Aorta (tissue), 5 donors: ENCODE data around the gene PDCL3. TPM values are rescaled to one million over a fixed set of nuclear protein-coding genes. Genes with fewer than 3 reads are reported as not detected.

ENCODE experiments used
- ATAC-seq: fragments of 200-7000 bp; cut with Tn5 transposase; one replicate; pipeline ENCODE4 v1.9.1; 2022; ENCODE audit warnings: moderate library complexity; ENCODE audit not compliant: low FRiP score
- DNase-seq, 2 donors: peaks; one replicate each; pipeline ENCODE4 v3.0.0-alpha.2; 2020
- H3K27ac ChIP-seq, 2 donors: one replicate each; pipeline ENCODE4 v1.5.1; 2013; ENCODE audit warnings: low read length in 2 of 2, mild to moderate bottlenecking in 2 of 2, moderate library complexity in 2 of 2, control low read depth in 1 of 2, inconsistent platforms in 1 of 2, low read depth in 1 of 2
- H3K27me3 ChIP-seq, 2 donors: one replicate each; pipeline ENCODE4 v1.6.1; 2013; ENCODE audit warnings: control low read depth in 1 of 2, low read length in 1 of 2, mild to moderate bottlenecking in 1 of 2, moderate library complexity in 1 of 2; ENCODE audit not compliant: insufficient read depth in 2 of 2, control insufficient read depth in 1 of 2
- H3K36me3 ChIP-seq, 2 donors: one replicate each; pipeline ENCODE4 v1.6.1; 2013; ENCODE audit warnings: control low read depth in 1 of 2, low read length in 1 of 2, mild to moderate bottlenecking in 1 of 2; ENCODE audit not compliant: insufficient read depth in 2 of 2, control insufficient read depth in 1 of 2
- H3K4me1 ChIP-seq, 2 donors: one replicate each; pipeline ENCODE4 v1.6.1; 2013; ENCODE audit warnings: low read length in 2 of 2, control low read depth in 1 of 2, mild to moderate bottlenecking in 1 of 2, moderate library complexity in 1 of 2; ENCODE audit not compliant: insufficient read depth in 2 of 2, control insufficient read depth in 1 of 2
- H3K4me3 ChIP-seq, 2 donors: one replicate each; pipeline ENCODE4 v1.5.1; 2013; ENCODE audit warnings: low read length in 2 of 2, control low read depth in 1 of 2, mild to moderate bottlenecking in 1 of 2
- H3K9me3 ChIP-seq: one replicate; pipeline ENCODE4 v1.6.1; 2013; ENCODE audit warnings: mild to moderate bottlenecking, low read length; ENCODE audit not compliant: control insufficient read depth
- WGBS, 2 donors: extraction: QIAGEN DNeasy Blood & Tissue Kit; methylation state at CpG; one replicate each; pipeline ENCODE4 v1.1.7; 2013; 5-methylcytosine and 5-hydroxymethylcytosine counted together
- intact Hi-C, 2 donors: fragments of 100-400 bp; cut with DNase I; formaldehyde crosslinking; loops; one replicate each; pipeline versions ENCODE4 v1.14.2 to v1.15.0; 2022
- polyA plus RNA-seq, 2 donors: library from polyadenylated mRNA; stranded (reverse); fragments of 200-250 nt; gene quantifications; one replicate each; pipeline ENCODE4 v1.2.3, GENCODE V29; 2013
- total RNA-seq, 2 donors: library from RNA; stranded (reverse); fragmentation: NEBNext Ultra II Directional; extraction: Animal tissue kit (Norgen Biotek cat#: 25700); gene quantifications; one replicate each; pipeline ENCODE4 v1.2.1, GENCODE V29; 2021
- donor health status: healthy with polysubstance abuse.
- donor health status: Bipolar disorder and iron deficiency.
- donor health status: DM: no; HTN: no; CAD: no.
- donor health status: DM: no; HTN: no; CAD: no.
- donor health status: DM: yes; HTN: yes; CAD: no.

The PDCL3 gene
- total and polyA plus RNA-seq, 4 donors: 15.8 to 50.8 (median 21.4) TPM

GRCh38 chr2:100592226-100592625 is 29.4 kb downstream of the PDCL3 start:
- no peak for DNase-seq
- no peak overlapping the region for H3K4me3 ChIP-seq
- no peaks in the 10 kb centered on the region for H3K4me1 ChIP-seq
- no peaks in the 10 kb centered on the region for H3K9me3 ChIP-seq
- WGBS, 2 donors: 36 to 69% methylated on average over 1 of the region's 1 CpG
- no peaks in the 10 kb centered on the region for H3K36me3 ChIP-seq
- H3K27ac ChIP-seq: no peak overlapping the region
- no peak for ATAC-seq
- intact Hi-C loops: no loop called here
- H3K27me3 ChIP-seq: no peaks in the 10 kb centered on the region

GRCh38 chr2:100596465-100596864 is 33.7 kb downstream of the PDCL3 start:
- 95% methylated on average over 5 of the region's 5 CpGs for WGBS, 2 donors
- intact Hi-C loops: no loop called here
- ATAC-seq (no peak), DNase-seq (no peak)
- Histone ChIP-seq H3K36me3 (no peaks in the 10 kb centered on the region), H3K4me1 (no peaks in the 10 kb centered on the region), H3K27me3 (no peaks in the 10 kb centered on the region), H3K27ac (no peak overlapping the region), H3K9me3 (no peaks in the 10 kb centered on the region), H3K4me3 (no peak overlapping the region)

- H3K27me3 ChIP-seq: no peaks in the 10 kb centered on the region
- H3K9me3 ChIP-seq: no peaks in the 10 kb centered on the region
- H3K36me3 ChIP-seq: no peaks in the 10 kb centered on the region
- intact Hi-C loops: no loop called here
- no peak overlapping the region for H3K4me3 ChIP-seq
- H3K4me1 ChIP-seq: no peaks in the 10 kb centered on the region
- ATAC-seq (no peak), DNase-seq (no peak)
- H3K27ac ChIP-seq: no peak overlapping the region
- 90% methylated on average over 3 of the region's 3 CpGs for WGBS, 2 donors
Measured at GRCh38 chr2:100599566-100599965, 36.8 kb downstream of the PDCL3 start.

- Histone ChIP-seq H3K27ac (no peak overlapping the region), H3K9me3 (no peaks in the 10 kb centered on the region), H3K4me3 (no peak overlapping the region), H3K4me1 (no peaks in the 10 kb centered on the region), H3K36me3 (no peaks in the 10 kb centered on the region), H3K27me3 (no peaks in the 10 kb centered on the region)
- no peak for ATAC-seq
- intact Hi-C loops: loop anchor here in 1 of 2 donors (10.0 kb wide), 1 partner anchor 223 kb away; the partner anchor contains the start of gene NPAS2
- no peak for DNase-seq
- WGBS, 2 donors: 96 to 98% methylated on average over 3 of the region's 3 CpGs
Measured at GRCh38 chr2:100601661-100602060, 38.9 kb downstream of the PDCL3 start.

GRCh38 chr2:100603414-100603813 is 40.6 kb downstream of the PDCL3 start:
- ATAC-seq: peak; percentile 37
- intact Hi-C loops: loop anchor here in 1 of 2 donors (10.0 kb wide), 1 partner anchor 221 kb away; the partner anchor contains the start of gene NPAS2
- peak overlapping the region in 1 of 2 donors; percentile 42 for H3K27ac ChIP-seq

GRCh38 chr2:100603948-100604633 is 41.3 kb downstream of the PDCL3 start:
- no peaks in the 10 kb centered on the region for H3K27me3 ChIP-seq
- H3K27ac ChIP-seq: peak overlapping the region; percentile 68 to 87
- intact Hi-C loops: loop anchor here in 1 of 2 donors (10.0 kb wide), 1 partner anchor 221 kb away; the partner anchor contains the start of gene NPAS2
- no peaks in the 10 kb centered on the region for H3K9me3 ChIP-seq
- no peak for DNase-seq
- peak; percentile 73 for ATAC-seq
- no peaks in the 10 kb centered on the region for H3K4me1 ChIP-seq
- 5 to 7% methylated on average over 10 of the region's 10 CpGs for WGBS, 2 donors
- no peaks in the 10 kb centered on the region for H3K36me3 ChIP-seq
- no peak overlapping the region for H3K4me3 ChIP-seq

More at GRCh38 chr2:100603414-100603813, 40.6 kb downstream of the PDCL3 start:
- Histone ChIP-seq H3K4me1 (no peaks in the 10 kb centered on the region), H3K27me3 (no peaks in the 10 kb centered on the region), H3K36me3 (no peaks in the 10 kb centered on the region), H3K4me3 (no peak overlapping the region), H3K9me3 (no peaks in the 10 kb centered on the region)
- WGBS, 2 donors: 92 to 95% methylated on average over 7 of the region's 7 CpGs
- DNase-seq: no peak

- no peaks in the 10 kb centered on the region for H3K9me3 ChIP-seq
- no peaks in the 10 kb centered on the region for H3K27me3 ChIP-seq
- no peak overlapping the region for H3K4me3 ChIP-seq
- H3K27ac ChIP-seq: no peak overlapping the region
- H3K36me3 ChIP-seq: no peaks in the 10 kb centered on the region
- no peak for ATAC-seq
- no peaks in the 10 kb centered on the region for H3K4me1 ChIP-seq
- DNase-seq: no peak
- 73 to 74% methylated on average over 5 of the region's 5 CpGs for WGBS, 2 donors
- intact Hi-C loops: loop anchor here (2.0 to 10.0 kb wide), 4 partner anchors 126 to 381 kb away; partner anchors contain the start of gene NPAS2 (in 1 of the 2)
Measured at GRCh38 chr2:100606332-100606725, 43.5 kb downstream of the PDCL3 start.

GRCh38 chr2:100606726-100607343 is 44.0 kb downstream of the PDCL3 start:
- ATAC-seq: no peak
- 60 to 61% methylated on average over 14 of the region's 14 CpGs for WGBS, 2 donors
- H3K4me1 ChIP-seq: no peaks in the 10 kb centered on the region

More at GRCh38 chr2:100606726-100607343, 44.0 kb downstream of the PDCL3 start:
- intact Hi-C loops: loop anchor here (2.0 to 10.0 kb wide), 4 partner anchors 125 to 380 kb away; partner anchors contain the start of gene NPAS2 (in 1 of the 2)
- Histone ChIP-seq H3K4me3 (no peak overlapping the region), H3K27me3 (no peaks in the 10 kb centered on the region), H3K36me3 (no peaks in the 10 kb centered on the region), H3K9me3 (no peaks in the 10 kb centered on the region), H3K27ac (no peak overlapping the region)
- DNase-seq: no peak
